Gastrocnemius medialis (tissue), 4 donors: ENCODE results near the gene ALDH1B1.

Experiments
- CTCF ChIP-seq, 5 experiments: fragments of 450-650 bp in 3 of 5; fragments of 200-600 bp in 2 of 5; sonication (generic) in 2 of 5; IDR thresholded peaks in 4 of 5; conservative IDR thresholded peaks in 1 of 5; 1 replicate in 4 of 5; 2 replicates in 1 of 5; pipeline ENCODE4 v1.5.1; 2016 to 2019; ENCODE audit warnings: antibody characterized with exemption in 5 of 5, mild to moderate bottlenecking in 3 of 5, moderate library complexity in 3 of 5
- POLR2A ChIP-seq, 2 donors: fragments of 450-650 bp; IDR thresholded peaks; one replicate each; pipeline ENCODE4 v1.6.1; 2017; ENCODE audit warnings: antibody characterized with exemption in 2 of 2, mild to moderate bottlenecking in 2 of 2, moderate library complexity in 2 of 2

DNA sequence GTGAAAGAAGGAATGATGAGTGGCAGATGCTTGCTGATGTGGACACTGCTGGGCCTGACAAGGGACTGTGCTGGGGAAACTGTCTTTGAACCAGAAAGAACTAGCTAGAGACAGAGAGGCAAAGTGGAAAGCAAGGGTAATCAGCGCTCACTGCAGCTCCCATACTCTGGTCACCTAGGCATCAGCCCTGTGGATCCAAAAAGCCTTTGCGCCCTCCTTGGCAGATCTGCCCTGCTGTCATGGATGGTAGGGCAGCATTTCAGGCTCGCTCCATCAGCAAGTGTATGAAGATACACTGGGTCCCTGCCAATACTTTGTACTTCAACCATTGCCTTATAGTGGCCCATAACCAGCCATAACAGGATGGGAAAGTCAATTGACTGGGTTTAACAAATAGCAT lies 6.6 kb upstream of the ALDH1B1 start:
- TF ChIP-seq CTCF (IDR thresholded peaks at IDR 0.05 in 4 of 5, conservative IDR thresholded peaks at IDR 0.05 in 1 of 5) (no peak), POLR2A (IDR thresholded peaks at IDR 0.05) (no peak)
